Left colon (tissue), 2 donors: ENCODE data around the gene PLCL1. TPM values are rescaled to one million over a fixed set of nuclear protein-coding genes. Genes with fewer than 3 reads are reported as not detected.
A peak's percentile ranks its signal among the peaks of the same experiment; 100 is the strongest.
"Not testable (repeated sequence)": the region's sequence is repeated elsewhere in the genome, so short reads cannot be mapped to it uniquely, and the experiment has no call there.

Experiments used
- ATAC-seq: fragments of 200-7000 bp; cut with Tn5 transposase; one replicate; pipeline ENCODE4 v1.9.1; 2020; ENCODE audit warnings: mild to moderate bottlenecking, moderate library complexity
- DNase-seq, 2 donors: peaks; one replicate each; pipeline ENCODE4 v3.0.0-alpha.2; 2020
- intact Hi-C, 2 donors: fragments of 100-400 bp; cut with DNase I in 1 of 2; cut with micrococcal nuclease in 1 of 2; formaldehyde crosslinking; loops; one replicate each; pipeline versions ENCODE4 v1.11.2 to v1.14.0; 2022; cut with DNase I, micrococcal nuclease
- total RNA-seq, 2 donors: library from RNA; stranded (reverse); fragmentation: NEBNext Ultra II Directional; extraction: Animal tissue kit (Norgen Biotek cat#: 25700); gene quantifications; one replicate each; pipeline ENCODE4 v1.2.1, GENCODE V29; 2021
- donor health status: DM: no; HTN: no; CAD: no.
- donor health status: DM: yes; HTN: yes; CAD: no.

PLCL1 gene
- total RNA-seq, 2 donors from 2014 or later: 1.1 to 3.0 TPM

DNA sequence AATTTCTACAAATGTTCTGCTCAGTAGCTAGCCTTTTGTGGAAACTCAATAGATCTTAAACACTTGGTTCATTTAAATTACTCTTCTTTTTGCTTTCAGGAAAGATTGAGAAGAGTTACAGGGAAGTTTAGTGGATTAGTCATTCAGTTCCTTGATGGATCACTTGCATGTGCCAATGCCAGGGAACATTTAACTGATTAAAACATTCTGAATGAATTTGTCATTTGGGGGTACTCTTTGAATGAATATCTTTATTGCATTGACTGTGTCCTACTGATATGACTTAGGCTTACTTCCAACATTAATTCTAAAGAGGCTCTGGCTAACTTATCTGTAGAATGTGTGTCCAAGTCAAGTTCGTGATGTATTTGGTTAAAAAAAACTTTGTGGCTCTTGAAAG lies 199.8 kb downstream of the PLCL1 start:
- DNase-seq (no peak), ATAC-seq (no peak)
- intact Hi-C loops: no loop called here

- DNase-seq (peak in 1 of 2 donors; percentile 14), ATAC-seq (peak; percentile 64)
- intact Hi-C loops: no loop called here
Measured at GRCh38 chr2:198004921-198005829, 200.8 kb downstream of the PLCL1 start.

DNA sequence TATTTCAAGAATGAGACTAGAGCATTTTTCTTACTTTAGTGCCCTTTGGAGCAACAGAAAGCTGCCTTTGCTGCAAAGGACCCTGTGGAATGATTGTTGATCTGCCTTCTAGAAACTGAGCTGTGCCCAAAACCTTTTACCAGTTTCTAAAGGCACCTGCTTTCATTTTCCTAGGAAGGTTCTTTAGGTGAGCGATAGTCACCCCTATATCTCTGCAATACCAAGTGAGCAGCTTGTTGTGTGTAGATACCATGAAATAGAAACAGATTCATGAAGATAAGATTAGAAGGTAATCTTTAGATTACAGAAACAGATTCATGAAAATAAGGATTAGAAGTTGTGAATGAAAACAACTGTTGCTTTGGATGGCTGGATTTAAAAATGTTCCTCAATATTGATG lies 202.3 kb downstream of the PLCL1 start:
- no peak for ATAC-seq

DNA sequence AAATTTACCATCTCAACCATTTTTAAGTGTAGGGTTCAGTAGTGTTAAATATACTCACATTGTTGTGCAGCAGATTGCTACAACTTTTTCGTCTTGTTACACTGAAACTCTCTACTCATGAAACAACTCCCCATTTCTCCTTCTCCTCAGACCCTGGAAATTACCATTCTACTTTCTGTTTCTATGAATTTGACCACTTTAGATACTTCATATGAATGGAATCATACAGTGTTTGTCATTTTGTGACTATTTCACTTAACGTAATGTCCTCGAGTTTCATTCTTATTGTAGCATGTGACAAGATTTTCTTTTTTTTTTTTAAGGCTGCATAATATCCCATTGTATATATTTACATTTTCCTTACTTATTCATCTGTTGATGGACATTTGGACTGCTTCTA lies 203.8 kb downstream of the PLCL1 start:
- DNase-seq (no peak), ATAC-seq (no peak)
- intact Hi-C loops: no loop called here

More for the DNA sequence above, 202.3 kb downstream of the PLCL1 start:
- DNase-seq: no peak
- intact Hi-C loops: no loop called here

GRCh38 chr2:198012025-198012424 lies 207.6 kb downstream of the PLCL1 start:
- DNase-seq: no peak
- intact Hi-C loops: no loop called here
- no peak for ATAC-seq

- intact Hi-C loops: no loop called here
- ATAC-seq (peak; percentile 57), DNase-seq (no peak)
Measured at GRCh38 chr2:198016243-198016642, 211.8 kb downstream of the PLCL1 start.

DNA sequence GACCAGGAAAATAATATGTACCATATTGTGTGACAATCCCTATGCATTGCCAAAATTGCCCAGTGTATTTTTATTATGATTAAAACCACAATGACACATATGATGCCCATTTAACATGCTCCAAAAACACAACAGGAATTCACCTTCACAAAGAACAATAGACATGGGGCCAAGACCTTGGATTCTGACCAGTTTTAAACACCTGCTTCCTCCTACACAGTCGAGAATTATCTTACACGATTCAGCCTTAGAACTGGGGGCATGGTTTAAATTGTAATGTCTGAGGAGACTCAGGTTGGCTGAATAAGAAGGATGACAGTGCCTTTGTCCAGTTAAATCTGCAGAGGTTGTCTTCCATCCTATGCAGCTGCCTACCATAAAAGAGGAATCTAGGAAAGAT lies 212.7 kb downstream of the PLCL1 start:
- intact Hi-C loops: no loop called here
- DNase-seq (no peak), ATAC-seq (no peak)

- intact Hi-C loops: no loop called here
- DNase-seq: no peak
- no peak for ATAC-seq
Measured at GRCh38 chr2:198028955-198029354, 224.6 kb downstream of the PLCL1 start.

GRCh38 chr2:198029576-198029975 lies 225.2 kb downstream of the PLCL1 start:
- intact Hi-C loops, DNase-seq, ATAC-seq: not testable (repeated sequence)

- intact Hi-C loops: no loop called here
- DNase-seq: no peak
- no peak for ATAC-seq
Measured at GRCh38 chr2:198033626-198034025, 229.2 kb downstream of the PLCL1 start.

DNA sequence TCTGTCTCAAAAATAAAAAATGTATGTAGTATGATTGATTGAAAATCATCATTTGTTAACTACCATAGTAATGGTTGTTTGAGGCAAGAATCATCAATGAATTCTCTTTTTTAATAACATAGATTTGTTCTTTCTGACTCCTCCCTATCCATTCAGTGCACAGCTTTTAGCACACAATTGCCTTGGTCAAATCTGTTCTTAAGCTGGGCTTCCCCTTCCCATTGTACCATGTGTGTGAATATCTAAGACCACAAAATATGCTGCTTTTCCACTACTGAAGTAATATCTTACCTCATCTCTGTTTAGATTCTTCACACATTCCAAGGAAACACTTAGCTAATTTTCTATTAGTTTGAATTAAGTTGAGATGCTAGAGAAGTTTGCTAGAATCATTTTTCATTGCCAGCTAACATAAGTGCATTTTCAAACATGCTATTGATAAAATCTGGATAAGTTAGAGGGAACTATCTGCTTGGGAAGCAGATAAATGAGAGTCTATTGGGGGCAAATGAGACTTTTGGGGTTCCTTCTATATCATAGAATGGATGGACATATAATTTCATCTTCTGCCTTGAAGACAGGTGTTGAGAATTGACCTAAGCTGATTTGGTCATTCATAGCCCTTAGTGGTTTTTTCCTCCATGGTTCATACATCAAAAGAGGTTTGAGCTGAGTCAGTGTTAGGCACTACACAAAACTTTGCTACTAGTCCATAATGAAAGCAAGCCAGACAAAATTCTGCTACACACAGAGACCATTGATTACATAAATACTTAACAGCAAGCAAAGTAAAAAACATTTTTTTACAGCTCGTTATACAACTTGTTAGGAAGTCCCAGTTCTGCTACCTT lies 231.9 kb downstream of the PLCL1 start:
- DNase-seq (no peak), ATAC-seq (no peak)
- intact Hi-C loops: no loop called here

DNA sequence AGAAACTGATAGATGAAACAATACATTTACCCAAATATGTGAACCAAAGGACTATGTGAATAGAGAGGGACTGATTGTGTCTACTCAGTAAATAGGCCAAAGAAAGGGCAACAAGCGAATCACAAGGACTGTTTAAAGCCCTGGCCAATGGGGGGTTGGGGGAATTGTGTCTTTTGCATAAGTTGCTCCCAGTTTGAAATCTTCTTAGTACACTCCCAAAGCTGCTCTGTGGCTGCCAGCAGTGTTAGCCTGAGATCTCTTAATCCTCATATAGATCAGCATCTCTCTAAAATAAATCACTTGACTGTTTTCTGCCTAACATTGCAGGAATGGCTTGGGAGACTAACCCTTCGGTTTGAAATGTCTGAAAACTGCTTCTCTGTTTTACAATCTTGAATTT lies 236.4 kb downstream of the PLCL1 start:
- intact Hi-C loops: no loop called here
- ATAC-seq: no peak

DNA sequence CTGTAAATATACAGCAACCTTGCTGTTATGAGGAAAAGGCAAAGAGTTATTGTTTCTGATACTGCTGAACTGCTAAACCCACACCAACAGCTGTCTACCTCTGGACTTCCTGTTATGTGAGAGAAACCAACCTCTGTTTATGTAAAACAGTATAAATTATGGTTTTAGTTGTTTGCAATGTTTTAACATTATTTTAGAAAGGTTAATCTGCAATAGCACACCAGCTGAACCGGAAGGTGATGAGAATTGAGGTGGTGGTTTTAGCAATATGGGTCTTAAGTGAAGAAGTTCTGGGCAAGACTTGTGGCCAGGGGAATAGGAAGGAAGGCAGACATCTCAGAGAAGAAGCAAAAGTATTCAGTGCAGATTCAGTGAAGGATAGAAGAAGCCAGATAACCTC lies 237.8 kb downstream of the PLCL1 start:
- no peak for DNase-seq
- intact Hi-C loops: no loop called here
- ATAC-seq: no peak

More for the DNA sequence above, 236.4 kb downstream of the PLCL1 start:
- DNase-seq: no peak

DNA sequence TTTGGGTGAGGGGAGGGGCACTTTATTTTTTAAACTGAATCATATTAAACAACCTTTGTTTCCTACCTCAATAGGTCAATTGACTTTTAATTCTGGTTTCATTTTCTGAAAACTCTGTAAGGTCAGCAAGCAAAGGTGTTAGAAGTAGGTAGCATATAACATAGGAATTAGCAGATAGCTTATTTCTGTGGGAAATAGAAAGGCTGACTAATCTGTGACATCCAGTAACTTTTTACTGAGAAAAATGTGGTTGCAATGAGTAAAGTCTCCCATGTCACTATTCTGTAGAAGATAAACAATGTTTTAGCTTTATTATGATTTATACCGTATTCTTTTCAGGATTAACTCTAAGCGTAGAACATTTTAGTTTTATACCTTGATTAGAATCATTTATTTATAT lies 240.4 kb downstream of the PLCL1 start:
- DNase-seq (no peak), ATAC-seq (no peak)
- intact Hi-C loops: no loop called here

DNA sequence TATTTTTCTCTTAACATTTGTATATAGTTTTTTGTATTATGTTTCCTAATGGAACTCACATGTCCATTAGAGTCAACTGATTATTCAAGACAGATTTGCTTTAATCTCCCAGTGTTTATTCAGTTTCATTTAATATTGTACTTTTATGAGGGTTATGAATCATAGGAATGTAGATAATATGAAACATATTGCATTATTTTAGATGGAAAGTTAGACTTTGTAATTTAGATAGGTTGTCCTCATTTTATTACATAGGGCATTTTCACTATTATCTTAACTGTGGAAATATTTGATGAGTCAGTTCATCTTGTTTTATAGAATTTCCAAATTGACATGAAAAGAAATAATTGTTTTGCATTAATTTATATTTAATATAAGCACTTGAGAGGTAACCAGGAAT lies 240.8 kb downstream of the PLCL1 start:
- DNase-seq: no peak
- intact Hi-C loops: no loop called here
- ATAC-seq: no peak

GRCh38 chr2:198052741-198053140 lies 248.3 kb downstream of the PLCL1 start:
- DNase-seq (no peak), ATAC-seq (no peak)
- intact Hi-C loops: loop anchor here in 1 of 2 donors (10.0 kb wide), 1 partner anchor 248 kb away; the partner anchor contains the start of gene PLCL1

DNA sequence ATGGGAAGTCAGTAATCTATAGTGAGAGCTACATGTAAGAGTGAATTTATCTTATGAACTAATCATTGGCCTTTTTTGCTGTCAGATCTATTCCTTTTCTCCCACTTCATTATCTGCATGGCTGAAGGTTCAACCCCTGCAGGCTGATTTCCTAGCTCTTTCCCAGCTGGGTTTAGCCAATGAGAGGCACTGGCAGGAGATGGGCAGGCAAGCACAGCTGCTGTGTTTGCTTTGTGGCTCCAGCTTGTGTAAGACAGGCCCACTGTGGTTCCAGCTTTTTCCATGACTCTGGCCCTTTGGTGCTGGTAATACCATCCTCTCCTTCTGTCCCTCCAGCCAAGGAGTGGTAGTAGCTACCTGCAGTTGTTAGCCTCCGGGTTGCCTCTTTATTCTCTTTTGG lies 248.8 kb downstream of the PLCL1 start:
- no peak for DNase-seq
- no peak for ATAC-seq
- intact Hi-C loops: loop anchor here in 1 of 2 donors (10.0 kb wide), 1 partner anchor 248 kb away; the partner anchor contains the start of gene PLCL1

- no peak for ATAC-seq
- no peak for DNase-seq
- intact Hi-C loops: loop anchor here in 1 of 2 donors (10.0 kb wide), 1 partner anchor 249 kb away; the partner anchor contains the start of gene PLCL1
Measured at GRCh38 chr2:198053776-198054175, 249.4 kb downstream of the PLCL1 start.

GRCh38 chr2:198054299-198054698 lies 249.9 kb downstream of the PLCL1 start:
- ATAC-seq (peak; percentile 45), DNase-seq (peak in 1 of 2 donors; percentile 32)
- intact Hi-C loops: loop anchor here in 1 of 2 donors (10.0 kb wide), 1 partner anchor 249 kb away; the partner anchor contains the start of gene PLCL1
